Stimulated activated CD4-positive, alpha-beta T cell treated with anti-CD3 and anti-CD28 coated beads, Interleukin-12 subunit alpha, Interleukin-12 subunit beta, amount 100 ng/mL, for 4 hours (primary cell): ENCODE data around the gene CPED1.
"Not testable (repeated sequence)": the region's sequence is repeated elsewhere in the genome, so short reads cannot be mapped to it uniquely, and the experiment has no call there.

ENCODE experiments used
- DNase-seq: peaks from one replicate; pipeline ENCODE4 v3.0.0-alpha.2; 2020

Gene CPED1

GRCh38 chr7:121102619-121103018, 114.1 kb downstream of the CPED1 start:
- no peak for DNase-seq

GRCh38 chr7:121103086-121103485, 114.6 kb downstream of the CPED1 start:
- DNase-seq = no peak

GRCh38 chr7:121103579-121103978, 115.1 kb downstream of the CPED1 start:
- no peak for DNase-seq

GRCh38 chr7:121105262-121105661, 116.8 kb downstream of the CPED1 start:
- no peak for DNase-seq

GRCh38 chr7:121107923-121108498, 119.5 kb downstream of the CPED1 start:
- no peak for DNase-seq

GRCh38 chr7:121109145-121109544, 120.6 kb downstream of the CPED1 start:
- DNase-seq = no peak

GRCh38 chr7:121113288-121113687, 124.8 kb downstream of the CPED1 start:
- no peak for DNase-seq

GRCh38 chr7:121116396-121116795, 127.9 kb downstream of the CPED1 start:
- no peak for DNase-seq

- DNase-seq = no peak
Measured at GRCh38 chr7:121119047-121119446, 130.5 kb downstream of the CPED1 start.

- DNase-seq = no peak
Measured at GRCh38 chr7:121123032-121123431, 134.5 kb downstream of the CPED1 start.

GRCh38 chr7:121125454-121125853, 136.9 kb downstream of the CPED1 start:
- DNase-seq = not testable (repeated sequence)

GRCh38 chr7:121126201-121126600, 137.7 kb downstream of the CPED1 start:
- no peak for DNase-seq

- DNase-seq = no peak
Measured at GRCh38 chr7:121126801-121127534, 138.5 kb downstream of the CPED1 start.

GRCh38 chr7:121132940-121133339, 144.4 kb downstream of the CPED1 start:
- no peak for DNase-seq

GRCh38 chr7:121133444-121133843, 144.9 kb downstream of the CPED1 start:
- no peak for DNase-seq

GRCh38 chr7:121137580-121137979, 149.1 kb downstream of the CPED1 start:
- DNase-seq = no peak

- DNase-seq = no peak
Measured at GRCh38 chr7:121138262-121138933, 149.9 kb downstream of the CPED1 start.

- DNase-seq = no peak
Measured at GRCh38 chr7:121139427-121139826, 150.9 kb downstream of the CPED1 start.

- no peak for DNase-seq
Measured at GRCh38 chr7:121140790-121141189, 152.3 kb downstream of the CPED1 start.

GRCh38 chr7:121151774-121152221, 163.3 kb downstream of the CPED1 start:
- DNase-seq = no peak

GRCh38 chr7:121153411-121153810, 164.9 kb downstream of the CPED1 start:
- DNase-seq = no peak

GRCh38 chr7:121153995-121154394, 165.5 kb downstream of the CPED1 start:
- DNase-seq = no peak

GRCh38 chr7:121156825-121157224, 168.3 kb downstream of the CPED1 start:
- no peak for DNase-seq

GRCh38 chr7:121157341-121157751, 168.8 kb downstream of the CPED1 start:
- no peak for DNase-seq
